HG02884 (cell line): Measurements from ENCODE around the gene CXCL14.

ENCODE experiments used
- ATAC-seq: cut with Tn5 transposase; IDR thresholded peaks from one replicate; pipeline ENCODE4 v1.9.1; 2021; ENCODE audit warnings: mild to moderate bottlenecking, moderate library complexity; ENCODE audit not compliant: unreplicated experiment

The CXCL14 gene

GRCh38 chr5:135578685-135579341, at the start of gene CXCL14:
Gene CXCL14 (minus strand): TSS chr5:135578991. CDS start chr5:135578778, 213 bp downstream.
- no peak for ATAC-seq

- no peak for ATAC-seq
These were observed 47.8 kb upstream of the CXCL14 start for GRCh38 chr5:135626636-135627035.

- ATAC-seq = no peak
These were observed 47.2 kb upstream of the CXCL14 start for GRCh38 chr5:135625961-135626360.

GRCh38 chr5:135625486-135625885, 46.7 kb upstream of the CXCL14 start:
- ATAC-seq = no peak

- ATAC-seq = no peak
These were observed 46.3 kb upstream of the CXCL14 start for GRCh38 chr5:135625061-135625460.

GRCh38 chr5:135623186-135623715, 44.5 kb upstream of the CXCL14 start:
- no peak for ATAC-seq

GRCh38 chr5:135615581-135616260, 36.9 kb upstream of the CXCL14 start:
- no peak for ATAC-seq

GRCh38 chr5:135615171-135615570, 36.4 kb upstream of the CXCL14 start:
- ATAC-seq = no peak

GRCh38 chr5:135609981-135610380, 31.2 kb upstream of the CXCL14 start:
- no peak for ATAC-seq

GRCh38 chr5:135608761-135609443, 30.1 kb upstream of the CXCL14 start:
- no peak for ATAC-seq

- ATAC-seq = no peak
These were observed 29.6 kb upstream of the CXCL14 start for GRCh38 chr5:135608361-135608760.

GRCh38 chr5:135606431-135606830, 27.6 kb upstream of the CXCL14 start:
- no peak for ATAC-seq

GRCh38 chr5:135605221-135605620, 26.4 kb upstream of the CXCL14 start:
- ATAC-seq = no peak

GRCh38 chr5:135604056-135604455, 25.3 kb upstream of the CXCL14 start:
- no peak for ATAC-seq

GRCh38 chr5:135602882-135603721, 24.3 kb upstream of the CXCL14 start:
- ATAC-seq = no peak

GRCh38 chr5:135601466-135601865, 22.7 kb upstream of the CXCL14 start:
- ATAC-seq = no peak

- ATAC-seq = no peak
These were observed 22.2 kb upstream of the CXCL14 start for GRCh38 chr5:135600971-135601381.

GRCh38 chr5:135600152-135600570, 21.4 kb upstream of the CXCL14 start:
- no peak for ATAC-seq

- no peak for ATAC-seq
These were observed 20.8 kb upstream of the CXCL14 start for GRCh38 chr5:135599421-135600151.
